ENCODE data around the gene CCDC158. TPM values are rescaled to one million over a fixed set of nuclear protein-coding genes. Genes with fewer than 3 reads are reported as not detected.
"Not testable (repeated sequence)": the region's sequence is repeated elsewhere in the genome, so short reads cannot be mapped to it uniquely, and the experiment has no call there.

CCDC158 gene
- total RNA-seq = 0.55 TPM

GRCh38 chr4:76420762-76421581, at the start of gene CCDC158:
CCDC158 (minus strand) TSS chr4:76421141; CDS start chr4:76403207, 17,934 bp downstream.
- no peak for DNase-seq (ENCODE audit: low spot score)

- no peak for DNase-seq (ENCODE audit: low spot score)
Observed at GRCh38 chr4:76470532-76470931, 49.6 kb upstream of the CCDC158 start.

GRCh38 chr4:76470064-76470463, 49.1 kb upstream of the CCDC158 start:
- no peak for DNase-seq (ENCODE audit: low spot score)

- no peak for DNase-seq (ENCODE audit: low spot score)
Observed at GRCh38 chr4:76463568-76463967, 42.6 kb upstream of the CCDC158 start.

DNA sequence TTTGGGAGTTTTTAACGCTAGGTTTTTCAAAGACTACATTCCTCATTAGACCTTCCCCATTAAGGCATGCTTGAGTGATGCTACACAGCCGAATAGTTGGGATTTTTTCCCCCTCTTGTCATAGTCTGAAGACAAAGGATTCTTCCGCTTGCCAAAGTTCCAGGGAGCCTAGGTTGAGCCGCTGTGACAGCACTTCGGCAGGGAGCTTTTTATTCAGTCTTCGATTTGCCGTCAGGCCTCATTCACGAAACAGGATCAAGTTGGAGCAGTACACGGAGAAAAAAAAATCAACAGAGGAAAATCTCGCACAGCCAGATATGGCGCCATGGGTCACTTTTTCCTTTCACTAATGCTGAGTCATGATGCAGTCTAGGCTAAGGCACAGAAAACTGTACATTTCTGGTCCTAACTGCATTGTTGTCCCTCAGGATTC, 38.4 kb upstream of the CCDC158 start:
- DNase-seq (ENCODE audit: low spot score) = no peak

GRCh38 chr4:76458825-76459224, 37.9 kb upstream of the CCDC158 start:
- no peak for DNase-seq (ENCODE audit: low spot score)

DNA sequence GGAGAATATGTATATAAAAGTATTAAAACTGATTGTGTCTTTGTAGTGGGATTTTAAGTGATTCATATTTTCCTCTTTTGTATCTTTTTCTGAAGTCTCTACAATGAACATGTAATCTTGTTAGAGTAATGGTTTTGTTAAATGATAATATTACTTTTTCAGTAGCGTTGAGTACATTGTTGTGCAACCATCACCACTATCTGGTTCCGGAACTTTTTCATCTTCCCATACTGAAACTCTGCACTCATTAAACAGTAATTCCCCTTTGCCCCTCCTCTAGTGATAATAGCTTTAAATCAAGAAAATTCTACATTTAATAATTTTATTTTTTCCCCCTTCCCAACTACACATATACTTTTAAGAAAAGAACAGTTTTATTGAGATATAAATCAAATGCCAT, 37.4 kb upstream of the CCDC158 start:
- no peak for DNase-seq (ENCODE audit: low spot score)

DNA sequence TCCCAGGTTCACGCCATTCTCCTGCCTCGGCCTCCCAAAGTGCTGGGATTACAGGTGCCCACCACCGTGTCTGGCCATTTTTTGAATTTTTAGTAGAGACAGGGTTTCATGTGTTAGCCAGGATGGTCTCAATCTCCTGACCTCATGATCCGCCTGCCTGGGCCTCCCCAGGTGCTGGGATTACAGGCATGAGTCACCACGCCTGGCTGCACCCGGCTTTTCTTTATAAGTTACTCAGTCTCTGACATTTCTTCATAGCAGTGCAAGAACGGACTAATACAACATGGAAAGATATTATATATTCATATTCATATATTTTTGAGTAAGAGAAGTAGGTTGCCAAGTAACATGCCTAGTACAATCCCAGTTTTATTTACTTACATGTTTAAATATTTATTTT, 36.9 kb upstream of the CCDC158 start:
- DNase-seq (ENCODE audit: low spot score) = no peak

- DNase-seq (ENCODE audit: low spot score) = not testable (repeated sequence)
Observed at GRCh38 chr4:76454073-76454472, 33.1 kb upstream of the CCDC158 start.

GRCh38 chr4:76453232-76453631, 32.3 kb upstream of the CCDC158 start:
- no peak for DNase-seq (ENCODE audit: low spot score)

DNA sequence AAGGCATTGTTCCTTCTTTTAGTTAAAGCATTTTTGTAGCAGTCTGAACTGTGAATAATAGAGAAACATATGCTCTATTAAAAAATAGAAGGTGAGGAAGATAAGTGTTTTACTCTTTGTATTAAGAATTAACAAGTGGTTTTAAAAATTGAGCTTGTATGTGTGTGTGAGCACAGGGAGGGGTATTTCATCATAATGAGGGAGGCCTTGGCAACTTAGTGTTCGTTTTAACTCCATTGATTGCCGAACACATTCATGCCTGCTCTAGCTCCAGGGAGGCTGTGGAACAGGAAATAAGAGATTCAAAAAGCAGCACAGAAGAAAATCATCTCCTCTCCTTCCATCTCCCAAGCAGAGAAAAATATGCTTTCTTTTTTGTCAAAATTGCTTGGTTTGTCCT, 28.9 kb upstream of the CCDC158 start:
- DNase-seq (ENCODE audit: low spot score) = peak; percentile 44

DNA sequence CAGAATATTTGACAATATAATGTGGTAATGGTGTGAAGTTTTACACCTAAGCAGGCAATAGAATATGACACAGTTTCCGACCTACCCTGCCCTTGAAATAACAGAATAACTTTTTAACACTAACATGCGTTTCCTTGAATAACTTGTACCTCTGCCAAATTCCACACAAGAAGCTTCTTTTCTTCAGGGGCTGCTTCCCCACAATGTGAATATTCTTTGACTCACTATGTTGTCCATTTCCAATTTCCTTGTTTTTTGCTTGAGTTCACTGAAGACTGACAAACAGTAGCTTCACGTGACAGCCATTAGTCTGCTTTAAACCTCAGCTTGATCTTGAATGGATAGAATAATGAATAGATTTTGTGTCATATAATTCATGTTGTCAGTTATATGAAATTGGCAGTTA, 28.4 kb upstream of the CCDC158 start:
- DNase-seq (ENCODE audit: low spot score) = no peak

DNA sequence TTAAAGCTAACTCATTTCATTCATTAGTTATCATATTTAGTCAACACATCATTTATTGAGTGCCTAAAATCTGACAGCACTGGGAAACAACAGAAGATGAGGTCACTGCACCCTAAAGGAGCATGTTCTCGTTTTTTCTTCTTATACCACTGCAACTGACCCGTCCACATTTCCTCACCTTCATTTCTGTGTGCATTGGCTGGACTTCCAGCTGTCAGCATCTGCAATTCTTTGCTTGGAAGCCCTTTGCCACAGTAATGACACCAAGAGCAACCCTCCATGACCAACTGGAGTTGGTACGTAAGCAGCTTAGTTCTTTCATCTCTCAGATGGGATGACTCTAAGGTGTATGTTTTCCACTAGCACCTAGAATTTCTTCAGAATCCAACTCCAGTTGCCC, 27.3 kb upstream of the CCDC158 start:
- DNase-seq (ENCODE audit: low spot score) = no peak

DNA sequence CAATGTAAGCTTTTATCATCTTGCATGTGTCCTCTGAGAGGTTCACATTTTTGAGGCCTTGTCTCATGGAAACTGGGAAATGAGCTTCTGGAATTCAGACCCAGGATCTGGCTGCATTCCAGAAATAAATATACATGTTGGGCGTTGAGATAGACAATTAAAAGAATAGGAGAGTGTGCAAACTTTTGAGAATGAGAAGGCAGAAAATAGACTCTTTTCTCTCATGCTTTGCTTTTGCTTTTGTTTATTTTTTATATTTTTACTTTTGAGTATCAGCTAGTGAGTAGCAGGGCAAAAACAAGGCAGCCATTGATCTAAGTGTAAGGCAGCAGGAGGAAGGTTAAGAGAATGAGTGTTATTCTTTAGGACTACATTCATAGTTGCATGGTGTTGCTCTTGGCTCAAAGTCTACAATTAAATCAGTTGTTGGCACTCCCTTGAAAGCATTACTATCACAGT, 26.5 kb upstream of the CCDC158 start:
- DNase-seq (ENCODE audit: low spot score) = no peak

- DNase-seq (ENCODE audit: low spot score) = no peak
Observed at GRCh38 chr4:76445911-76446310, 25.0 kb upstream of the CCDC158 start.

DNA sequence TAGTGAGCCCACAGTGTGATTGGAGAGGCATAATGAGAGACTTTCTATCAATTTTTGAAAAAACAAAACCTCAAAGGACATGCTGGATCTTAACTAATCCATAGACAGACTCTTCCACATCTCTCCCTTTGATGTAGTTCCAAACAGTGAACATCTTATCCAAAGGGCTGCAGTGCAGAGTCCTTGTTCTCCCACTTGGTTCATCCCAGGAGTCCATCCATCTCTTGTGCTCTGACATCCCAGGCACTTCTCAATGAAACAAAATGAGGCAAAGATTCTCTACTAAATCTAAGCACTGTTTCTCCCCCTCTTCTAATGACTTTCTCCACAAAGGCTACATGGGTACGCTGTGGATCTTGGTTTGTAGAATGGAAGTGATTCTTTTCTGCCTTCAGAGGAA, 22.4 kb upstream of the CCDC158 start:
- no peak for DNase-seq (ENCODE audit: low spot score)

- no peak for DNase-seq (ENCODE audit: low spot score)
Observed at GRCh38 chr4:76442807-76443206, 21.9 kb upstream of the CCDC158 start.

GRCh38 chr4:76441881-76442280, 20.9 kb upstream of the CCDC158 start:
- no peak for DNase-seq (ENCODE audit: low spot score)

GRCh38 chr4:76439491-76439890, 18.6 kb upstream of the CCDC158 start:
- no peak for DNase-seq (ENCODE audit: low spot score)

- no peak for DNase-seq (ENCODE audit: low spot score)
Observed at GRCh38 chr4:76435528-76436319, 14.8 kb upstream of the CCDC158 start.

- no peak for DNase-seq (ENCODE audit: low spot score)
Observed at GRCh38 chr4:76434901-76435527, 14.1 kb upstream of the CCDC158 start, which contains the start of gene SHROOM3. SHROOM3 (plus strand) TSS chr4:76435229; CDS start chr4:76436053, 824 bp downstream.

Measured in mucosa of gallbladder (tissue), 1 donor.